Measurements from ENCODE around the gene KIRREL3. TPM values are rescaled to one million over a fixed set of nuclear protein-coding genes. Genes with fewer than 3 reads are reported as not detected.

The KIRREL3 gene
- polyA plus RNA-seq, 2 of the 4 experiments (the other 2 are of a cell fraction), result 3.0 to 11.0 TPM

DNA sequence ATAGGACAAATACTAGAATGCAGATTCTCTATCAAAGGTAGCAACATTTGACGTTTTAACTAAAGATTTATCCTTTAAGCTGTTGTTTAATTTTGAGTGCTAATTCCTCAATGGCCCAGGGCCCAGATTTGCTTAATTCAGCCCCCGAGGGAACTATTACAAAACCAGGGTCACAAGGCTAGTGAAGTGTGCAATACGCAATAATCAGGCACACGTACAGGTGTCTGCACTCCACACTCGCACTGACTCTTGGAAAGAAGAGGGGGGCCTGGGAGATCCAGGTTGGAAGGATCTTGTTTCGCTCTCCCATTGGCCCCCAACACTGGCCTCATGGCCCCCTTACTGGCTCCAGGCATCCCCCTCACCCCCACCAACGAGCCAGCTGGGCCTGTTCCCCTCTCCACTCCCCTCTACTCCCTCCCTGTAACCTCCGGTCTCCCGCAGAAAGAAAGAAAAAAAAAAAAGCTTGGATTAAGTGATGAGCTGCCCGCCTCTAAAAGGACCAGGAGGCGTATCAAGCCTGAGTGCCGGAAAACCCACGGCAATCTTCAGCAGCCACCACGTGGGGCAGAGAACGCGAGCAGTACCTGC, 2.2 kb upstream of the KIRREL3 start (continued):
- no peak for TF ChIP-seq TP53 (CRISPR knock-in tag; IDR thresholded peaks at IDR 0.05)

DNA sequence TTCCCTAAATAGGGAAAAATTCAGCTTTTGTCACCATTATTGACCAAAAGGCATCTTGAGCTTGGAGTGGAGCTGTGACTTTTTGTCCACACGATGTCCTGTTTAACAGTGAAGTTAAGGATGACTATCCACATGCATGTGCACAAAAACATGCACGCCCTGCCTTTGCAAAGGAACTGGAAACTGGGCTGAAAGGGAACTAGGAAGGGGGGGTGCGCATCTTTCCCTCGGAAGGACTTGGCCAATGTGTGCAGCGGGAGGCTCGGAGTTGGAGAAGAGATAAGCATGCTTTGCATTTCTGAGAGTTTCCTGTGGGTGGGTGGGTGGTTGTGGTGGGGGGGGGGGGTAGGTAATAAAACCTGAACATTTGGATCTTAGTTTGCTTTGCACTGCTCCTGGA, 411 bp upstream of the KIRREL3 start:
- POLR2A ChIA-PET, result no interaction called here
- no peak for FAIRE-seq

DNA sequence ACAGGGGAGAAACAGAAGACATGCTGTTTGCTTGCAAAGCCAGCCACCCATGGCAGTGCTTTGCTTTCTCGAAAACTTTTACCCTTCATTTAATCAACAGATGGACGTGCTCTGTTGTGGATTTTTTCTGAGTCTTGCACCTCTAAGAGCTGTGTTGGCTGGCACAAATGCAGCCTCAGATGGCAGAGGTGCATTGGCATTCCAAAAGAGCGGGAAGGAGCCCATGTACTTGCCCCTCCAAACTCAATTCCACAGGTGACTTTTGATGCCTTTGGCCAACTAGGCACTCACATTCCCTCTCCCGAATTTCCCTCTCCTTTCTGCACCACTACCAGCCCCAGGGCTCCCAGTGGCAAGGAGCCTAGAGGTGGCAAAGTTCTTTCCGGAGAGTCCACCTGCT, 1.2 kb downstream of the KIRREL3 start:
- POLR2A ChIA-PET, result no interaction called here
- FAIRE-seq (no peak), ATAC-seq (no peak), DNase-seq (ENCODE audit: low read depth in 1 of 2, low spot score in 1 of 2) (no peak)
- Histone ChIP-seq H3K4me3 (peak overlapping the region; percentile 64), H3K27ac (peak overlapping the region; percentile 6 to 92; a peak in 4 of 6 replicates), H3K4me2 (peak overlapping the region; percentile 96), H3K4me1 (peaks cover 52% of the 10 kb centered on the region), H3K9me3 (no peaks in the 10 kb centered on the region)
- TF ChIP-seq, protein P1, sequence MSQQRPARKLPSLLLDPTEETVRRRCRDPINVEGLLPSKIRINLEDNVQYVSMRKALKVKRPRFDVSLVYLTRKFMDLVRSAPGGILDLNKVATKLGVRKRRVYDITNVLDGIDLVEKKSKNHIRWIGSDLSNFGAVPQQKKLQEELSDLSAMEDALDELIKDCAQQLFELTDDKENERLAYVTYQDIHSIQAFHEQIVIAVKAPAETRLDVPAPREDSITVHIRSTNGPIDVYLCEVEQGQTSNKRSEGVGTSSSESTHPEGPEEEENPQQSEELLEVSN (IDR thresholded peaks at IDR 0.05; ENCODE audit: borderline replicate concordance, low read depth), result 0 out of 2 replicates have a peak, but pooled peaks have one; percentile 30
- TF ChIP-seq ESRRA (IDR thresholded peaks at IDR 0.05; ENCODE audit: borderline replicate concordance, low read length) (no peak), EP300 (IDR thresholded peaks at IDR 0.05) (no peak)
- 18% methylated on average over 5 of the region's 5 CpGs for WGBS (ENCODE audit: missing lambda C conversion rate)
- CTCF ChIA-PET, result interaction anchor here (0.9 to 6.0 kb wide), 3 partner anchors 7 to 558 kb away, joined by 3 to 39 read pairs (median 4); no protein-coding TSS in a partner anchor

More for the DNA sequence above, 411 bp upstream of the KIRREL3 start:
- Histone ChIP-seq H3K9me3 (no peaks in the 10 kb centered on the region), H3K4me1 (peaks cover 39% of the 10 kb centered on the region), H3K27ac (peak overlapping the region; percentile 69 to 92; a peak in 5 of 6 replicates), H3K4me3 (peak overlapping the region; percentile 64), H3K4me2 (peak overlapping the region; percentile 96)
- WGBS (ENCODE audit: missing lambda C conversion rate), result 8% methylated on average over 6 of the region's 6 CpGs
- ATAC-seq (no peak), DNase-seq (ENCODE audit: low read depth in 1 of 2, low spot score in 1 of 2) (no peak)
- TF ChIP-seq, protein P2, sequence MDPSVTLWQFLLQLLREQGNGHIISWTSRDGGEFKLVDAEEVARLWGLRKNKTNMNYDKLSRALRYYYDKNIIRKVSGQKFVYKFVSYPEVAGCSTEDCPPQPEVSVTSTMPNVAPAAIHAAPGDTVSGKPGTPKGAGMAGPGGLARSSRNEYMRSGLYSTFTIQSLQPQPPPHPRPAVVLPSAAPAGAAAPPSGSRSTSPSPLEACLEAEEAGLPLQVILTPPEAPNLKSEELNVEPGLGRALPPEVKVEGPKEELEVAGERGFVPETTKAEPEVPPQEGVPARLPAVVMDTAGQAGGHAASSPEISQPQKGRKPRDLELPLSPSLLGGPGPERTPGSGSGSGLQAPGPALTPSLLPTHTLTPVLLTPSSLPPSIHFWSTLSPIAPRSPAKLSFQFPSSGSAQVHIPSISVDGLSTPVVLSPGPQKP (IDR thresholded peaks at IDR 0.05; ENCODE audit: low read depth, low read length), result no peak
- TF ChIP-seq REST (IDR thresholded peaks at IDR 0.05) (no peak), HEYL (CRISPR knock-in tag; IDR thresholded peaks at IDR 0.05) (no peak), TP53 (CRISPR knock-in tag; IDR thresholded peaks at IDR 0.05) (no peak), RCOR1 (IDR thresholded peaks at IDR 0.05; ENCODE audit: low read depth, low read length) (no peak), ZFP36 (IDR thresholded peaks at IDR 0.05; ENCODE audit: borderline replicate concordance, partially characterized antibody) (no peak), POLR2AphosphoS2 (conservative IDR thresholded peaks at IDR 0.05; ENCODE audit: low read length) (no peak), RAD21 (conservative IDR thresholded peaks at IDR 0.05 in 1 of 2, IDR thresholded peaks at IDR 0.05 in 1 of 2) (no peak), MAZ (IDR thresholded peaks at IDR 0.05; ENCODE audit: borderline replicate concordance, low read depth, low read length) (no peak), CHD2 (IDR thresholded peaks at IDR 0.05; ENCODE audit: low read length, partially characterized antibody) (no peak), SREBF2 (IDR thresholded peaks at IDR 0.05) (no peak), KDM1A (IDR thresholded peaks at IDR 0.05; ENCODE audit: low read depth) (no peak), NPAS2 (CRISPR knock-in tag; IDR thresholded peaks at IDR 0.05; ENCODE audit: borderline replicate concordance) (no peak), MYC (IDR thresholded peaks at IDR 0.05; ENCODE audit: borderline replicate concordance, low read length) (no peak), TFCP2L1 (CRISPR knock-in tag; IDR thresholded peaks at IDR 0.05) (no peak)
- TF ChIP-seq, protein P1 (IDR thresholded peaks at IDR 0.05; ENCODE audit: borderline replicate concordance, low read depth), result no peak
- TF ChIP-seq, protein P3, sequence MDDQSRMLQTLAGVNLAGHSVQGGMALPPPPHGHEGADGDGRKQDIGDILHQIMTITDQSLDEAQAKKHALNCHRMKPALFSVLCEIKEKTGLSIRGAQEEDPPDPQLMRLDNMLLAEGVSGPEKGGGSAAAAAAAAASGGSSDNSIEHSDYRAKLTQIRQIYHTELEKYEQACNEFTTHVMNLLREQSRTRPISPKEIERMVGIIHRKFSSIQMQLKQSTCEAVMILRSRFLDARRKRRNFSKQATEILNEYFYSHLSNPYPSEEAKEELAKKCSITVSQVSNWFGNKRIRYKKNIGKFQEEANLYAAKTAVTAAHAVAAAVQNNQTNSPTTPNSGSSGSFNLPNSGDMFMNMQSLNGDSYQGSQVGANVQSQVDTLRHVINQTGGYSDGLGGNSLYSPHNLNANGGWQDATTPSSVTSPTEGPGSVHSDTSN (IDR thresholded peaks at IDR 0.05), result no peak
- CTCF ChIA-PET, result interaction anchor here (5.3 to 6.0 kb wide), 2 partner anchors 8 to 72 kb away, joined by 39 to 62 read pairs; no protein-coding TSS in a partner anchor

Data from A549 (cell line).